ENCODE measurements around the gene AGBL4. TPM values are rescaled to one million over a fixed set of nuclear protein-coding genes. Genes with fewer than 3 reads are reported as not detected.

The AGBL4 gene
- total and polyA plus RNA-seq, 2 of the 13 experiments (the other 11 are each of a cell fraction or from before 2014, with no cell fraction given) = not detected

GRCh38 chr1:49016030-49016977, 1007.5 kb downstream of the AGBL4 start:
- in situ Hi-C loops (cut with HindIII; ENCODE audit: extremely low pct_ligation_motif_present, low pct_unique_long_range_greater_than_20kb) (no loop called here), intact Hi-C loops (cut with micrococcal nuclease; ENCODE audit: unreplicated experiment) (no loop called here)
- H3K79me2 ChIP-seq (ENCODE audit: insufficient read depth, low read length) = no peaks in the 10 kb centered on the region
- DNase-seq (ENCODE audit: low spot score) = no peak
- H3K4me3 ChIP-seq (replicated peaks in 1 of 3; ENCODE audit: insufficient read depth in 1 of 3, low read depth in 2 of 3, low read length in 3 of 3) = no peak overlapping the region
- no peaks in the 10 kb centered on the region for H3K4me1 ChIP-seq (ENCODE audit: insufficient read depth, low read length)
- no peak overlapping the region for H3K27ac ChIP-seq (ENCODE audit: extremely low read length, insufficient read depth, low read length)
- WGBS (ENCODE audit: low lambda C conversion rate) = 4% methylated on average over 3 of the region's 5 CpGs
- no peaks in the 10 kb centered on the region; a peak in 1 of 5 replicates for H3K27me3 ChIP-seq (ENCODE audit: control insufficient read depth in 1 of 2, insufficient read depth in 2 of 2, low read length in 2 of 2)
- peaks cover 66% of the 10 kb centered on the region for H3K9me3 ChIP-seq (ENCODE audit: low read length)
- no peaks in the 10 kb centered on the region for H3K36me3 ChIP-seq (replicated peaks in 1 of 2; ENCODE audit: control insufficient read depth in 1 of 2, insufficient read depth in 2 of 2, low read length in 2 of 2)
- FAIRE-seq = no peak
- ChIA-PET CTCF (ENCODE audit: low intra/inter-chr PET ratio, low total read pairs) (no interaction called here), POLR2A (no interaction called here)
- no TSS peak for BruUV-seq (replicated peaks)
- no peak; the same call in 2 of the 3 replicates for ATAC-seq
- H3K4me2 ChIP-seq (ENCODE audit: low read depth, low read length) = no peak overlapping the region
- H4K20me1 ChIP-seq (ENCODE audit: insufficient read depth, low read length) = no peaks in the 10 kb centered on the region
- no peak overlapping the region for H2AFZ ChIP-seq (ENCODE audit: low read length)
- no peak overlapping the region for H3K9ac ChIP-seq (ENCODE audit: insufficient read depth, low read depth, low read length)
- no peak for TF ChIP-seq ZNF264 (CRISPR knock-in tag; IDR thresholded peaks at IDR 0.05)
- no peak for TF ChIP-seq TBX2 (CRISPR knock-in tag; IDR thresholded peaks at IDR 0.05; ENCODE audit: borderline replicate concordance)
- no peak for TF ChIP-seq ZMYM4 (CRISPR knock-in tag; IDR thresholded peaks at IDR 0.05)
- no peak for TF ChIP-seq CHD2 (IDR thresholded peaks at IDR 0.05; ENCODE audit: low read depth, low read length)
- no peak for TF ChIP-seq MLLT10 (CRISPR knock-in tag; IDR thresholded peaks at IDR 0.05)
- TF ChIP-seq ZNF598 (CRISPR knock-in tag; IDR thresholded peaks at IDR 0.05; ENCODE audit: borderline replicate concordance) = no peak
- TF ChIP-seq ZSCAN31 (CRISPR knock-in tag; IDR thresholded peaks at IDR 0.05; ENCODE audit: low read depth) = no peak
- no peak for TF ChIP-seq ZNF138 (CRISPR knock-in tag; IDR thresholded peaks at IDR 0.05; ENCODE audit: low read depth)
- TF ChIP-seq ZNF580 (CRISPR knock-in tag; IDR thresholded peaks at IDR 0.05; ENCODE audit: borderline replicate concordance, low read depth) = no peak
- TF ChIP-seq ZFP37 (CRISPR knock-in tag; IDR thresholded peaks at IDR 0.05; ENCODE audit: borderline replicate concordance) = no peak
- TF ChIP-seq MTF1 (CRISPR knock-in tag; IDR thresholded peaks at IDR 0.05) = no peak
- TF ChIP-seq ZNF143 (CRISPR knock-in tag; IDR thresholded peaks at IDR 0.05) = no peak
- TF ChIP-seq ZNF530 (CRISPR knock-in tag; IDR thresholded peaks at IDR 0.05; ENCODE audit: low read depth) = no peak
